ENCODE results near the gene MYRF. TPM values are rescaled to one million over a fixed set of nuclear protein-coding genes. Genes with fewer than 3 reads are reported as not detected.

MYRF gene
- total RNA-seq, 1 experiment from 2014 or later = 5.1 TPM

- Histone ChIP-seq H3K79me2 (ENCODE audit: low read length) (peaks cover 38% of the 10 kb centered on the region; the same call in 1 of the 2 replicates), H3F3A (ENCODE audit: low read length, unreplicated experiment) (no peaks in the 10 kb centered on the region), H3K9me3 (ENCODE audit: low read length) (no peaks in the 10 kb centered on the region), H4K20me1 (ENCODE audit: low read length) (no peaks in the 10 kb centered on the region), H3K27ac (ENCODE audit: low read length) (no peak overlapping the region), H2AFZ (ENCODE audit: low read length) (no peak overlapping the region), H3K4me3 (ENCODE audit: low read length) (no peak overlapping the region), H3K4me1 (ENCODE audit: insufficient read depth, low read length) (peaks cover 25% of the 10 kb centered on the region), H3K9me2 (replicated peaks; ENCODE audit: low read length) (no peaks in the 10 kb centered on the region), H3K36me3 (ENCODE audit: low read depth, low read length) (no peaks in the 10 kb centered on the region), H3K27me3 (ENCODE audit: low read length) (no peaks in the 10 kb centered on the region), H3K4me2 (ENCODE audit: low read length) (no peak overlapping the region), H3K9ac (ENCODE audit: low read length) (no peak overlapping the region)
- no peak for ATAC-seq
- CTCF ChIA-PET = no interaction called here
- no TSS peak for BruUV-seq (replicated peaks)
- intact Hi-C loops (cut with micrococcal nuclease) = no loop called here
- POLR2A ChIA-PET (ENCODE audit: unreplicated experiment) = no interaction called here
- TF ChIP-seq EZH2phosphoT487 (IDR thresholded peaks at IDR 0.05; ENCODE audit: borderline replicate concordance, low read length) (no peak), CTCF (conservative IDR thresholded peaks at IDR 0.05; ENCODE audit: low read depth, low read length) (no peak), EZH2 (IDR thresholded peaks at IDR 0.05; ENCODE audit: low read length, unreplicated experiment) (no peak)
- DNase-seq = no peak
Measured at GRCh38 chr11:61704838-61705237, 47.6 kb upstream of the MYRF start.

- H3K9me2 ChIP-seq (replicated peaks; ENCODE audit: low read length) = no peaks in the 10 kb centered on the region
- ChIA-PET POLR2A (ENCODE audit: unreplicated experiment) (no interaction called here), CTCF (interaction anchor here (0.5 to 0.6 kb wide), 2 partner anchors 26 to 77 kb away, joined by 3 to 4 read pairs; no protein-coding TSS in a partner anchor)
- H3F3A ChIP-seq (ENCODE audit: low read length, unreplicated experiment) = no peaks in the 10 kb centered on the region
- H3K27ac ChIP-seq (ENCODE audit: low read length) = no peak overlapping the region
- H3K4me2 ChIP-seq (ENCODE audit: low read length) = no peak overlapping the region
- no TSS peak for BruUV-seq (replicated peaks)
- no peaks in the 10 kb centered on the region for H4K20me1 ChIP-seq (ENCODE audit: low read length)
- intact Hi-C loops (cut with micrococcal nuclease) = no loop called here
- no peaks in the 10 kb centered on the region for H3K9me3 ChIP-seq (ENCODE audit: low read length)
- no peak overlapping the region for H3K4me3 ChIP-seq (ENCODE audit: low read length)
- H3K9ac ChIP-seq (ENCODE audit: low read length) = no peak overlapping the region
- no peaks in the 10 kb centered on the region for H3K36me3 ChIP-seq (ENCODE audit: low read depth, low read length)
- TF ChIP-seq EZH2phosphoT487 (IDR thresholded peaks at IDR 0.05; ENCODE audit: borderline replicate concordance, low read length) = no peak
- TF ChIP-seq EZH2 (IDR thresholded peaks at IDR 0.05; ENCODE audit: low read length, unreplicated experiment) = no peak
- no peak for TF ChIP-seq CTCF (conservative IDR thresholded peaks at IDR 0.05; ENCODE audit: low read depth, low read length)
- peaks cover 7% of the 10 kb centered on the region for H3K4me1 ChIP-seq (ENCODE audit: insufficient read depth, low read length)
- no peak for DNase-seq
- H3K27me3 ChIP-seq (ENCODE audit: low read length) = no peaks in the 10 kb centered on the region
- peaks cover 30% of the 10 kb centered on the region; the same call in 1 of the 2 replicates for H3K79me2 ChIP-seq (ENCODE audit: low read length)
- H2AFZ ChIP-seq (ENCODE audit: low read length) = no peak overlapping the region
- no peak for ATAC-seq
Measured at GRCh38 chr11:61706452-61707400, 45.7 kb upstream of the MYRF start.

- Histone ChIP-seq H3K36me3 (ENCODE audit: low read depth, low read length) (no peaks in the 10 kb centered on the region), H2AFZ (ENCODE audit: low read length) (no peak overlapping the region), H3K4me3 (ENCODE audit: low read length) (no peak overlapping the region), H3K9me3 (ENCODE audit: low read length) (no peaks in the 10 kb centered on the region), H3F3A (ENCODE audit: low read length, unreplicated experiment) (no peaks in the 10 kb centered on the region), H3K9me2 (replicated peaks; ENCODE audit: low read length) (no peaks in the 10 kb centered on the region), H3K9ac (ENCODE audit: low read length) (no peak overlapping the region), H3K27ac (ENCODE audit: low read length) (no peak overlapping the region), H3K4me2 (ENCODE audit: low read length) (no peak overlapping the region), H3K4me1 (ENCODE audit: insufficient read depth, low read length) (peaks cover 7% of the 10 kb centered on the region), H3K79me2 (ENCODE audit: low read length) (peaks cover 23% of the 10 kb centered on the region; the same call in 1 of the 2 replicates), H4K20me1 (ENCODE audit: low read length) (no peaks in the 10 kb centered on the region), H3K27me3 (ENCODE audit: low read length) (no peaks in the 10 kb centered on the region)
- ChIA-PET POLR2A (ENCODE audit: unreplicated experiment) (no interaction called here), CTCF (interaction anchor here (0.5 kb wide), 1 partner anchor 173 kb away, joined by 3 read pairs; no protein-coding TSS in a partner anchor)
- intact Hi-C loops (cut with micrococcal nuclease) = no loop called here
- DNase-seq (peak; percentile 44), ATAC-seq (peak; percentile 92)
- no TSS peak for BruUV-seq (replicated peaks)
- TF ChIP-seq EZH2 (IDR thresholded peaks at IDR 0.05; ENCODE audit: low read length, unreplicated experiment) (no peak), EZH2phosphoT487 (IDR thresholded peaks at IDR 0.05; ENCODE audit: borderline replicate concordance, low read length) (no peak), CTCF (conservative IDR thresholded peaks at IDR 0.05; ENCODE audit: low read depth, low read length) (no peak)
Measured at GRCh38 chr11:61707574-61707973, 44.9 kb upstream of the MYRF start.

All from PC-3 (cell line).